Gastrocnemius medialis (tissue), 4 donors: ENCODE measurements around the gene CES4A.

ENCODE experiments used
- CTCF ChIP-seq, 5 experiments: fragments of 450-650 bp in 3 of 5; fragments of 200-600 bp in 2 of 5; sonication (generic) in 2 of 5; IDR thresholded peaks in 4 of 5; conservative IDR thresholded peaks in 1 of 5; 1 replicate in 4 of 5; 2 replicates in 1 of 5; pipeline ENCODE4 v1.5.1; 2016 to 2019; ENCODE audit warnings: antibody characterized with exemption in 5 of 5, mild to moderate bottlenecking in 3 of 5, moderate library complexity in 3 of 5
- POLR2A ChIP-seq, 2 donors: fragments of 450-650 bp; IDR thresholded peaks; one replicate each; pipeline ENCODE4 v1.6.1; 2017; ENCODE audit warnings: antibody characterized with exemption in 2 of 2, mild to moderate bottlenecking in 2 of 2, moderate library complexity in 2 of 2

- TF ChIP-seq CTCF (IDR thresholded peaks at IDR 0.05 in 4 of 5, conservative IDR thresholded peaks at IDR 0.05 in 1 of 5) (no peak), POLR2A (IDR thresholded peaks at IDR 0.05) (no peak)
Measured at GRCh38 chr16:66950437-66950836, 38.0 kb upstream of the CES4A start.
